ENCODE results near the gene OPA3.

GRCh38 chr19:45515081-45515624, 69.4 kb downstream of the OPA3 start:
- TF ChIP-seq EZH2phosphoT487 (IDR thresholded peaks at IDR 0.05; ENCODE audit: insufficient read depth, low read depth) (no peak), EZH2 (IDR thresholded peaks at IDR 0.05; ENCODE audit: insufficient read depth, poor library complexity, severe bottlenecking) (no peak)
